Esophagus squamous epithelium (tissue), 5 donors: ENCODE data around the gene MORN3. TPM values are rescaled to one million over a fixed set of nuclear protein-coding genes. Genes with fewer than 3 reads are reported as not detected.
"Not testable (repeated sequence)": the region's sequence is repeated elsewhere in the genome, so short reads cannot be mapped to it uniquely, and the experiment has no call there.

Experiments used
- DNase-seq: peaks from one replicate; lab custom pipeline; 2025; lab: John Stamatoyannopoulos, UW
- H3K27ac ChIP-seq, 4 donors: fragments of 200-600 bp; sonication (generic); one replicate each; pipeline ENCODE4 v1.5.1; 2016 to 2019; ENCODE audit warnings: mild to moderate bottlenecking in 1 of 4
- H3K27me3 ChIP-seq, 4 donors: fragments of 200-600 bp; sonication (generic); 1 replicate in 3 of 4; 2 replicates in 1 of 4; pipeline versions ENCODE4 v1.5.1 to v1.6.0; 2017 to 2021; ENCODE audit warnings: antibody characterized with exemption in 1 of 4
- H3K36me3 ChIP-seq, 3 donors: fragments of 200-600 bp; sonication (generic); one replicate each; pipeline ENCODE4 v1.5.1; 2016 to 2019
- H3K4me1 ChIP-seq, 3 donors: fragments of 200-600 bp; sonication (generic); one replicate each; pipeline ENCODE4 v1.5.1; 2017 to 2019
- H3K4me3 ChIP-seq, 4 donors: fragments of 200-600 bp; sonication (generic); 1 replicate in 3 of 4; 2 replicates in 1 of 4; pipeline ENCODE4 v1.5.1; 2016 to 2019; ENCODE audit warnings: mild to moderate bottlenecking in 2 of 4, moderate library complexity in 1 of 4
- H3K9me3 ChIP-seq, 3 donors: fragments of 200-600 bp; sonication (generic); one replicate each; pipeline ENCODE4 v1.5.1; 2016 to 2019
- POLR2A ChIP-seq, 4 donors: fragments of 450-650 bp; IDR thresholded peaks; one replicate each; pipeline ENCODE4 v1.6.1; 2017; ENCODE audit warnings: antibody characterized with exemption in 4 of 4, mild to moderate bottlenecking in 4 of 4, moderate library complexity in 3 of 4
- WGBS, 2 donors: methylation state at CpG; one replicate each; pipeline ENCODE4 v1.1.5; 2018; 5-methylcytosine and 5-hydroxymethylcytosine counted together
- intact Hi-C: fragments of 100-400 bp; cut with DNase I; formaldehyde crosslinking; loops from one replicate; pipeline ENCODE4 v1.15.0; 2022
- total RNA-seq, 4 donors: library from RNA; depleted of rRNA; stranded (reverse); fragments of >200 nt; gene quantifications; one replicate each; pipeline ENCODE4 v1.1.0, GENCODE V29; 2016
- TF ChIP-seq, protein P1 (sequence below), 6 experiments: fragments of 450-650 bp in 4 of 6; fragments of 200-600 bp in 2 of 6; sonication (generic) in 2 of 6; IDR thresholded peaks; one replicate each; pipeline ENCODE4 v1.5.1; 2016 to 2019; ENCODE audit warnings: antibody characterized with exemption in 6 of 6, mild to moderate bottlenecking in 4 of 6, moderate library complexity in 4 of 6
- donor health status: DM: yes; HTN: yes; CAD: no.

Gene MORN3
- total RNA-seq, 4 donors from 2014 or later = 0.09 to 0.13 TPM; not detected in 2

- H3K4me3 ChIP-seq = no peak overlapping the region
- H3K4me1 ChIP-seq = peaks cover 0 to 13% (median 0%) of the 10 kb centered on the region in 3 donors
- no peak overlapping the region for H3K27ac ChIP-seq
- intact Hi-C loops = no loop called here
- no peaks in the 10 kb centered on the region for H3K36me3 ChIP-seq
- no peaks in the 10 kb centered on the region for H3K9me3 ChIP-seq
- H3K27me3 ChIP-seq = no peaks in the 10 kb centered on the region
- TF ChIP-seq POLR2A (IDR thresholded peaks at IDR 0.05) = no peak
- TF ChIP-seq, protein P1, sequence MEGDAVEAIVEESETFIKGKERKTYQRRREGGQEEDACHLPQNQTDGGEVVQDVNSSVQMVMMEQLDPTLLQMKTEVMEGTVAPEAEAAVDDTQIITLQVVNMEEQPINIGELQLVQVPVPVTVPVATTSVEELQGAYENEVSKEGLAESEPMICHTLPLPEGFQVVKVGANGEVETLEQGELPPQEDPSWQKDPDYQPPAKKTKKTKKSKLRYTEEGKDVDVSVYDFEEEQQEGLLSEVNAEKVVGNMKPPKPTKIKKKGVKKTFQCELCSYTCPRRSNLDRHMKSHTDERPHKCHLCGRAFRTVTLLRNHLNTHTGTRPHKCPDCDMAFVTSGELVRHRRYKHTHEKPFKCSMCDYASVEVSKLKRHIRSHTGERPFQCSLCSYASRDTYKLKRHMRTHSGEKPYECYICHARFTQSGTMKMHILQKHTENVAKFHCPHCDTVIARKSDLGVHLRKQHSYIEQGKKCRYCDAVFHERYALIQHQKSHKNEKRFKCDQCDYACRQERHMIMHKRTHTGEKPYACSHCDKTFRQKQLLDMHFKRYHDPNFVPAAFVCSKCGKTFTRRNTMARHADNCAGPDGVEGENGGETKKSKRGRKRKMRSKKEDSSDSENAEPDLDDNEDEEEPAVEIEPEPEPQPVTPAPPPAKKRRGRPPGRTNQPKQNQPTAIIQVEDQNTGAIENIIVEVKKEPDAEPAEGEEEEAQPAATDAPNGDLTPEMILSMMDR (IDR thresholded peaks at IDR 0.05) = no peak
- no peak for DNase-seq
- 65 to 74% methylated on average over 3 of the region's 3 CpGs for WGBS, 2 donors
Measured at GRCh38 chr12:121688966-121689365, 19.5 kb upstream of the MORN3 start.

DNA sequence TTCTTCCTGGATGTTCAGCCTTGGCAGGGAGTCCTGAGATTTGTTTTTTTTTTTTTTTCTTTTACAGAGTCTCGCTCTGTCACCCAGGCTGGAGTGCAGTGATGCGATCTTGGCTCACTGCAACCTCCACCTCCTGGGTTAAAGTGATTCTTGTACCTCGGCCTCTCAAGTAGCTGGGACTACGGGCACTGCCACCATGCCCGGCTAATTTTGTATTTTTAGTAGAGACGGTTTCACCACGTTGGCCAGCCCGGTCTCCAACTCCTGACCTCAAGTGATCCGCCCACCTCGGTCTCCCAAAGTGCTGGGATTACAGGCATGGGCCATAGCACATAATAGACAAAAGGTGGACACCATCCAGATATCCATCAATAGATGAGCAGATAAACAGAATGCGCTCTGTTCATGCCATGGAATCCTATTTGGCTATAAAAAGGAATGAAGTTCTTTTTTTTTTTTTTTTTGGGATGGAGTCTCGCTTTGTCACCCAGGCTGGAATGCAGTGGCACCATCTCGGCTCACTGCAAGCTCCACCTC lies 10.3 kb upstream of the MORN3 start:
- H3K9me3 ChIP-seq, H3K4me3 ChIP-seq, DNase-seq, H3K27ac ChIP-seq, H3K27me3 ChIP-seq, H3K36me3 ChIP-seq: not testable (repeated sequence)
- H3K4me1 ChIP-seq = peaks cover 0 to 12% (median 3%) of the 10 kb centered on the region in 3 donors
- intact Hi-C loops = loop anchor here (5.0 to 10.0 kb wide), 2 partner anchors 55 to 127 kb away; partner anchors contain the start of gene ORAI1
- WGBS, 2 donors = 77 to 80% methylated on average over 11 to 12 of the region's 13 CpGs

DNA sequence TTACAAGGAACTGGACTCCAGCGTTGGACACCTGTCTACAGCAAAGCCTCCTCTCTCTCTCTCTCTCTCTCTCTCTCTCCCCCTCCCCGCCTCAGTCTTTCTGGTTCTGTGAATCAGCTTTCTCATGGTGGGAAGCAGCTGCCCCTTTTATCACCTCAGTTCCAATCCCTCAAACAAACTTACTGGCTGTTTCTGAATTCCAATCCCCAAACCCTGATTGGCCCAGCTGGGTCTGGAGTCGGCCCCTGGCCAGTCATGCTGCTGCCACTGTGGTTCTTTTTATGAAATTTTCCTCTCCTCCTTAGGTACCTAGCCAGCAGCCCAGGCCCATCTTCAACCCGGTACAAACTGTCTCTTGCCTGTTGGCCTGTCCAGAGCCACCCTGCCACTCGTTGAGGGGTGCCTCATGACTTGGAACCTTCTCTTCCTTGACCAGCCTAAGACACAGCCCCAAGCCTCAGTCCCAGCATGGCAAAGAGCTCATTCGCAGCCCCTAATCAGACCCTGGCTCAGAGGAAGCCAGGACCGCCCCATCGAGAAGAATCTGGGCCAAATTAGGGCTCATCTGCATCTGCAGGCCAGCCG lies 9.4 kb upstream of the MORN3 start:
- H3K27ac ChIP-seq = no peak overlapping the region
- no peak overlapping the region for H3K4me3 ChIP-seq
- intact Hi-C loops = loop anchor here (10.0 kb wide), 1 partner anchor 54 kb away; the partner anchor contains the start of gene ORAI1
- no peaks in the 10 kb centered on the region for H3K9me3 ChIP-seq
- 63 to 72% methylated on average over 6 to 9 of the region's 9 CpGs for WGBS, 2 donors
- no peak for DNase-seq
- H3K27me3 ChIP-seq = no peaks in the 10 kb centered on the region
- H3K4me1 ChIP-seq = peaks cover 0 to 12% (median 3%) of the 10 kb centered on the region in 3 donors
- TF ChIP-seq, protein P1 (IDR thresholded peaks at IDR 0.05) = no peak
- TF ChIP-seq POLR2A (IDR thresholded peaks at IDR 0.05) = no peak
- H3K36me3 ChIP-seq = no peaks in the 10 kb centered on the region

- DNase-seq = no peak
- H3K4me3 ChIP-seq = no peak overlapping the region
- WGBS, 2 donors = 86 to 95% methylated on average over 1 to 3 of the region's 3 CpGs
- no peaks in the 10 kb centered on the region for H3K27me3 ChIP-seq
- H3K9me3 ChIP-seq = no peaks in the 10 kb centered on the region
- TF ChIP-seq, protein P1 (IDR thresholded peaks at IDR 0.05) = no peak
- TF ChIP-seq POLR2A (IDR thresholded peaks at IDR 0.05) = no peak
- no peak overlapping the region for H3K27ac ChIP-seq
- H3K36me3 ChIP-seq = no peaks in the 10 kb centered on the region
- peaks cover 0 to 13% (median 3%) of the 10 kb centered on the region in 3 donors for H3K4me1 ChIP-seq
- intact Hi-C loops = loop anchor here (10.0 kb wide), 1 partner anchor 54 kb away; the partner anchor contains the start of gene ORAI1
Measured at GRCh38 chr12:121678305-121678704, 8.9 kb upstream of the MORN3 start.

- H3K27me3 ChIP-seq = no peaks in the 10 kb centered on the region
- WGBS, 2 donors = 92 to 96% methylated on average over 5 of the region's 5 CpGs
- no peaks in the 10 kb centered on the region for H3K9me3 ChIP-seq
- H3K27ac ChIP-seq = no peak overlapping the region
- TF ChIP-seq, protein P1 (IDR thresholded peaks at IDR 0.05) = no peak
- TF ChIP-seq POLR2A (IDR thresholded peaks at IDR 0.05) = no peak
- H3K4me1 ChIP-seq = peaks cover 3 to 27% (median 5%) of the 10 kb centered on the region in 3 donors
- DNase-seq = no peak
- H3K4me3 ChIP-seq = no peak overlapping the region
- intact Hi-C loops = loop anchor here (10.0 kb wide), 1 partner anchor 51 kb away; the partner anchor contains the start of gene ORAI1
- no peaks in the 10 kb centered on the region for H3K36me3 ChIP-seq
Measured at GRCh38 chr12:121676190-121676589, 6.7 kb upstream of the MORN3 start.
